ENCODE data around the gene SERBP1.

The SERBP1 gene

DNA sequence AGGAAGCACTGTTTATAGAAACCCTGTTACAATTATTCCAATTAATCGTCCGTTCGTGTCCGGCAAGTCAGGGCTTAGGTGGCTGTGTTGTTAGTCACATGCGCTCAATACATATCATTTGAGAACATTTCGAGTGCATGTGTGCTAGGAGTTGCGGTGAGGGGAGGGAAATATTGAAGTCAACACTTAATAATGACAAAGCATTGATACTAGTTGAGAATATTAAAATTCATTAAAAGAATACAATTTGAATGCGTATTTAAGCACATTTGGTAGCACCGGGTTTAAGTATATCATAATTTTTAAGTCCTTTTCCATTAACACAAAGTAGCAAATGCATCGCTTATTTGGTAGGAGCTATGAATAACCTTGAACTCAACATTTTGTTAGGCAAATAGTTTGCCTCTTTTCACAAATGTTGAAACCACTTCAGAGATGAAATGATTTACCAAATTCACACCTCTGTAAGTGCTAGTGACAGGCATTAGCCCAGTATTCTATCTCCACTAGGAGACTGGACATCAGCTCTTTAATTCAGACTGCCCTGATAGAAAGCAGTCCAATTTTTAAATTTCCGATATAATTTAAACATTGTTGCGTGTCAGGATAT is 1.1 kb upstream of the SERBP1 start:
- Histone ChIP-seq H3K27ac (ENCODE audit: low read depth, low read length) (no peak overlapping the region), H3K27me3 (ENCODE audit: insufficient read depth, low read length, poor library complexity) (no peaks in the 10 kb centered on the region), H3K4me1 (ENCODE audit: control insufficient read depth, low read depth, low read length) (no peaks in the 10 kb centered on the region), H3K4ac (ENCODE audit: low read depth, low read length) (no peak overlapping the region), H3K4me3 (ENCODE audit: low read length) (peak overlapping the region; percentile 57), H4K8ac (ENCODE audit: low read depth, low read length) (no peak overlapping the region), H4K5ac (ENCODE audit: low read length) (no peak overlapping the region), H3K56ac (ENCODE audit: low read length) (peak overlapping the region; percentile 93), H2BK5ac (ENCODE audit: low read length) (no peak overlapping the region), H3K4me2 (ENCODE audit: low read length) (peak overlapping the region; percentile 37), H3K79me1 (ENCODE audit: low read length) (no peaks in the 10 kb centered on the region), H3K36me3 (ENCODE audit: control insufficient read depth, insufficient read depth, low read length) (no peaks in the 10 kb centered on the region), H2BK15ac (replicated peaks; ENCODE audit: low read depth) (no peak overlapping the region), H3K9ac (ENCODE audit: low read length) (peak overlapping the region; percentile 77), H3K18ac (ENCODE audit: low read length) (no peak overlapping the region), H2BK120ac (ENCODE audit: low read depth, low read length) (no peak overlapping the region), H3K79me2 (ENCODE audit: control insufficient read depth, insufficient read depth, low read length) (peaks cover 38% of the 10 kb centered on the region), H2AK5ac (ENCODE audit: low read length) (no peak overlapping the region), H3K23ac (ENCODE audit: low read length) (no peak overlapping the region)
- DNase-seq, result no peak
- WGBS (ENCODE audit: extremely low coverage, insufficient coverage, low lambda C conversion rate), result no CpG with 5 or more reads among the region's 12 CpGs

DNA sequence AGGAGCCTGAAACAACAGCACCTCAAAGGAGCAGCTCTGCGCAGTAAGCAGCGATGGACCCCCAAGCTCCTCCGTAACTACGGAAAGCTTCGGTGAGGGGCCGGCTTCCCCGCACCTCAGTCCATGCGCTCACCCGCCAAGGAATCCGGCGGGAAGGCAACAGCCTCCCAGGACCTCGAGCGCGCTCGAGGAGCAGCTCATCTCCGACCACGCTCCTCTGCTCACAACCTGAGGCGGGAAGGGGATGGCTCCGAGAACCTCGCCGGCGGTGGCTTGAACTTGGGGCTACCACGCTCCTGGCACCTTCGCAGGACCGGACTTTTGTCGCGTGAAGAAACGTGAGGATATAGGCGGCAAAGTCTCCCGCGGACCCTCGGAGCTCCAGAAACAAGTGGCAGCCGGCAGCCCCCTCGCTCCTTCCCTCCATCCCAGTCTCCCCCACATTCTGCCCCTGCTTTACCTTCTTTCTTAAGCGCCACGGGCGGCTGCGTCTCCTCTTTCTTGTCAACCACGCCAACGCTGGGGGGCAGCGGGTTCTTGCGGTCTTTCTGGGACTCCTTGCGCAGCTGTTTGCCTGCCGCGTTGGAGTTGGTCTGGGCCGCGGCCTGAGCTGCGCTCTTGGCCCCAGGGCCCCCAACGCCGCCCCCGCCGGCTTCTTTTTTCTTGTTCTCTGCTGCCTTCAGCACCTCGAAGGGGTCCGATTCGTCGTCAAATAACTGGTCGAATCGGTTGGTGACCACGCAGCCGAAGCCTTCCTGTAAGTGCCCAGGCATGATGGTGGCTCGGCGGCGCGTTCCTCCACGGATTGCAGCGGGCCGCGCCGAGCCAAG is 459 bp downstream of the SERBP1 start:
- Histone ChIP-seq H2AK5ac (ENCODE audit: low read length) (peak overlapping the region; percentile 49), H3K18ac (ENCODE audit: low read length) (peak overlapping the region; percentile 4), H2BK120ac (ENCODE audit: low read depth, low read length) (no peak overlapping the region), H3K36me3 (ENCODE audit: control insufficient read depth, insufficient read depth, low read length) (peaks cover 3% of the 10 kb centered on the region), H2BK5ac (ENCODE audit: low read length) (peak overlapping the region; percentile 54), H3K4me3 (ENCODE audit: low read length) (peak overlapping the region; percentile 95), H3K4me2 (ENCODE audit: low read length) (peak overlapping the region; percentile 78), H3K79me2 (ENCODE audit: control insufficient read depth, insufficient read depth, low read length) (peaks cover 48% of the 10 kb centered on the region), H2BK15ac (replicated peaks; ENCODE audit: low read depth) (no peak overlapping the region), H4K8ac (ENCODE audit: low read depth, low read length) (no peak overlapping the region), H3K23ac (ENCODE audit: low read length) (peak overlapping the region; percentile 74), H3K56ac (ENCODE audit: low read length) (peak overlapping the region; percentile 99), H4K5ac (ENCODE audit: low read length) (no peak overlapping the region), H3K27ac (ENCODE audit: low read depth, low read length) (no peak overlapping the region), H3K79me1 (ENCODE audit: low read length) (no peaks in the 10 kb centered on the region), H3K9ac (ENCODE audit: low read length) (peak overlapping the region; percentile 100), H3K4ac (ENCODE audit: low read depth, low read length) (peak overlapping the region; percentile 27), H3K4me1 (ENCODE audit: control insufficient read depth, low read depth, low read length) (no peaks in the 10 kb centered on the region), H3K27me3 (ENCODE audit: insufficient read depth, low read length, poor library complexity) (no peaks in the 10 kb centered on the region)
- WGBS (ENCODE audit: extremely low coverage, insufficient coverage, low lambda C conversion rate), result no CpG with 5 or more reads among the region's 69 CpGs
- peak; percentile 40 for DNase-seq

DNA sequence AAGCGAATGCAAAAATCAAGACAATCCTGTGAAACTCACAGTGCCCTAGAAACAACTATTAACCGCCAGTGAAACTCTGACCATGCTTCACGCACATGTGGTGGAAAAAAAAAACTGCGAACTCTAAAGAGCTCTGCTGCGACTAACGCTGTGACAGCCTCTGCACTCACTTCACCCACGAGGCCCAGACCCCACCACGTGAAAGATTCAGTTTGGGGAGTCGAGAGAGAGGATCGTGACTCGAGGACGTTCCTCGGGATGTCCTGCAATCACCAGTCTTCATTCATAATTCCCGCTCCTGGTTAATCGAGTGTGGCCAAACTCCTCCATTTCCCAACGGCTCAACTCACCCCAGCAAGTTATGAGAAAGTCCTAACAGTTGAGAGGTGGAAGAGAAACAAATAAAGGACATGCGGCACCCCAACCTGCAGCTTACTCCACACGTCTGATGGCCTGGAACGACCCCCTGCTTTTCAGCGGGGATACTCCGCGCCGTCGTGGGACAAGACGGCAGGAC is 1.1 kb downstream of the SERBP1 start:
- no peak for DNase-seq
- no CpG with 5 or more reads among the region's 25 CpGs for WGBS (ENCODE audit: extremely low coverage, insufficient coverage, low lambda C conversion rate)

DNA sequence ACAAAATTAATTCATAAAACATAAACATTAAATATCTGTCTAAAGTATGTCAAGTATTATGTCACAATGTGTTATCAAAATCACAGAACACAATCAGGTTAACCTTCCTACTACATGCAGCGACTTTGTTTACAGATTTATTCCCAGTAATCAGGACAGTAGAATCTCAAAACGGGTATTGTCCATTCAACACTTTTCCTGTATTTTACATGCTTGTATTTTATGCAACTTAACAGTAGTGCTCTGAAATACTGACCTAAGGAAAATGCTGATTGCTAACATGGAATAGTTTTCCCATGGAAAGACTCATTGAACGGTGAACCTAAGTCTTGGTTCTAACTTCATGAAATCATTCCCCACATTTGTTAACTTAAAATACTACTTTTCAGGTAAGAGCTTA is 2.3 kb downstream of the SERBP1 start:
- Histone ChIP-seq H2BK15ac (replicated peaks; ENCODE audit: low read depth) (no peak overlapping the region), H3K4me2 (ENCODE audit: low read length) (peak overlapping the region; percentile 8), H2BK5ac (ENCODE audit: low read length) (no peak overlapping the region), H3K4me3 (ENCODE audit: low read length) (peak overlapping the region; percentile 95), H3K79me2 (ENCODE audit: control insufficient read depth, insufficient read depth, low read length) (peaks cover 59% of the 10 kb centered on the region), H3K36me3 (ENCODE audit: control insufficient read depth, insufficient read depth, low read length) (peaks cover 3% of the 10 kb centered on the region), H3K23ac (ENCODE audit: low read length) (no peak overlapping the region), H3K4ac (ENCODE audit: low read depth, low read length) (no peak overlapping the region), H3K9ac (ENCODE audit: low read length) (peak overlapping the region; percentile 100), H3K27me3 (ENCODE audit: insufficient read depth, low read length, poor library complexity) (no peaks in the 10 kb centered on the region), H3K27ac (ENCODE audit: low read depth, low read length) (no peak overlapping the region), H4K5ac (ENCODE audit: low read length) (no peak overlapping the region), H3K79me1 (ENCODE audit: low read length) (no peaks in the 10 kb centered on the region), H3K4me1 (ENCODE audit: control insufficient read depth, low read depth, low read length) (no peaks in the 10 kb centered on the region), H4K8ac (ENCODE audit: low read depth, low read length) (no peak overlapping the region), H3K56ac (ENCODE audit: low read length) (no peak overlapping the region), H2BK120ac (ENCODE audit: low read depth, low read length) (no peak overlapping the region), H3K18ac (ENCODE audit: low read length) (no peak overlapping the region), H2AK5ac (ENCODE audit: low read length) (no peak overlapping the region)
- DNase-seq, result no peak
- WGBS (ENCODE audit: extremely low coverage, insufficient coverage, low lambda C conversion rate), result no CpG with 5 or more reads among the region's 3 CpGs

More for the DNA sequence above, 1.1 kb downstream of the SERBP1 start:
- Histone ChIP-seq H2AK5ac (ENCODE audit: low read length) (no peak overlapping the region), H3K27me3 (ENCODE audit: insufficient read depth, low read length, poor library complexity) (no peaks in the 10 kb centered on the region), H3K4me1 (ENCODE audit: control insufficient read depth, low read depth, low read length) (no peaks in the 10 kb centered on the region), H3K27ac (ENCODE audit: low read depth, low read length) (no peak overlapping the region), H3K79me2 (ENCODE audit: control insufficient read depth, insufficient read depth, low read length) (peaks cover 51% of the 10 kb centered on the region), H3K79me1 (ENCODE audit: low read length) (no peaks in the 10 kb centered on the region), H4K8ac (ENCODE audit: low read depth, low read length) (no peak overlapping the region), H3K4me2 (ENCODE audit: low read length) (peak overlapping the region; percentile 78), H3K18ac (ENCODE audit: low read length) (no peak overlapping the region), H2BK120ac (ENCODE audit: low read depth, low read length) (no peak overlapping the region), H3K23ac (ENCODE audit: low read length) (no peak overlapping the region), H3K9ac (ENCODE audit: low read length) (peak overlapping the region; percentile 100), H3K36me3 (ENCODE audit: control insufficient read depth, insufficient read depth, low read length) (peaks cover 3% of the 10 kb centered on the region), H3K4me3 (ENCODE audit: low read length) (peak overlapping the region; percentile 95), H2BK5ac (ENCODE audit: low read length) (no peak overlapping the region), H2BK15ac (replicated peaks; ENCODE audit: low read depth) (no peak overlapping the region), H3K4ac (ENCODE audit: low read depth, low read length) (peak overlapping the region; percentile 27), H4K5ac (ENCODE audit: low read length) (no peak overlapping the region), H3K56ac (ENCODE audit: low read length) (peak overlapping the region; percentile 99)

DNA sequence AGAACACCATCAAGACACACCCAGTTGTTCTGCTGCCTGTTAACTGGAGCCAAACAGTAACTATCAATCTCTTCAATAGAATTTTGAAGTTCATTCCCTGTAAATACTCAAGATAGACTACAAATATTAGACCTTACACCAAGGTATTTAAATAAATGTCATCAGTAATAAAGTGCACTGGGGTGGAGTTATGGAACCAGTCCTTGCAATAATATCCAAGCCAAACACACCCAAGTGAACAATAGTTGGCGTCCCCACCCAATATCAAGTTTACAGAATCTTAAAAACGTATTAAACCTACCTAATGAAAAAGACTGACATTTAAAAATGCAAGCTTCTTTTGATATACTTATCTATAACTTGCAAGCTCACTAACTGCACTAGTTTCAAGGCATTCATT is 2.7 kb downstream of the SERBP1 start:
- H3K36me3 ChIP-seq (ENCODE audit: control insufficient read depth, insufficient read depth, low read length), result peaks cover 3% of the 10 kb centered on the region
- no peak overlapping the region for H3K4me3 ChIP-seq (ENCODE audit: low read length)
- H4K8ac ChIP-seq (ENCODE audit: low read depth, low read length), result no peak overlapping the region
- H3K18ac ChIP-seq (ENCODE audit: low read length), result no peak overlapping the region
- no peak overlapping the region for H2BK5ac ChIP-seq (ENCODE audit: low read length)
- no peaks in the 10 kb centered on the region for H3K4me1 ChIP-seq (ENCODE audit: control insufficient read depth, low read depth, low read length)
- no peak overlapping the region for H2BK120ac ChIP-seq (ENCODE audit: low read depth, low read length)
- H2BK15ac ChIP-seq (replicated peaks; ENCODE audit: low read depth), result no peak overlapping the region
- no peaks in the 10 kb centered on the region for H3K27me3 ChIP-seq (ENCODE audit: insufficient read depth, low read length, poor library complexity)
- H2AK5ac ChIP-seq (ENCODE audit: low read length), result no peak overlapping the region
- WGBS (ENCODE audit: extremely low coverage, insufficient coverage, low lambda C conversion rate), result no CpG with 5 or more reads among the region's 2 CpGs
- H3K27ac ChIP-seq (ENCODE audit: low read depth, low read length), result no peak overlapping the region
- peak overlapping the region; percentile 8 for H3K4me2 ChIP-seq (ENCODE audit: low read length)
- peaks cover 64% of the 10 kb centered on the region for H3K79me2 ChIP-seq (ENCODE audit: control insufficient read depth, insufficient read depth, low read length)
- DNase-seq, result no peak
- H3K56ac ChIP-seq (ENCODE audit: low read length), result no peak overlapping the region
- no peak overlapping the region for H3K4ac ChIP-seq (ENCODE audit: low read depth, low read length)
- H3K79me1 ChIP-seq (ENCODE audit: low read length), result no peaks in the 10 kb centered on the region
- no peak overlapping the region for H3K23ac ChIP-seq (ENCODE audit: low read length)
- peak overlapping the region; percentile 21 for H3K9ac ChIP-seq (ENCODE audit: low read length)
- no peak overlapping the region for H4K5ac ChIP-seq (ENCODE audit: low read length)

Data from mesendoderm (in vitro differentiated cells).